Calu3 (cell line): ENCODE results near the gene ATP8A1. TPM values are rescaled to one million over a fixed set of nuclear protein-coding genes. Genes with fewer than 3 reads are reported as not detected.
"Not testable (repeated sequence)": the region's sequence is repeated elsewhere in the genome, so short reads cannot be mapped to it uniquely, and the experiment has no call there.

Experiments used
- Bru-seq: library from RNA; stranded (reverse); fragments of 400-500 nt; gene quantifications from one replicate; lab custom pipeline; 2021; lab: Mats Ljungman, UMichigan
- BruChase-seq, 2 experiments: library from RNA; stranded (reverse); fragments of 400-500 nt; gene quantifications; one replicate each; lab custom pipeline; 2021; lab: Mats Ljungman, UMichigan
- BruUV-seq: library from RNA; stranded (reverse); fragments of 400-500 nt; replicated peaks from 2 replicates; lab custom pipeline; 2021; lab: Mats Ljungman, UMichigan
- CTCF ChIA-PET: fragments of 300-600 bp; sonication (Branson Sonifier 250); formaldehyde crosslinking; loops from one replicate; lab custom pipeline; 2022; ENCODE audit warnings: antibody characterized with exemption; lab: Charles Lee
- DNase-seq: peaks from one replicate; pipeline ENCODE4 v3.0.0; 2022
- H3K27ac Mint-ChIP-seq: one replicate; pipeline ENCODE4 v1.8.0; 2022; ENCODE audit warnings: mixed read lengths; ENCODE audit not compliant: unreplicated experiment
- H3K27me3 Mint-ChIP-seq: one replicate; pipeline ENCODE4 v1.8.0; 2022; ENCODE audit warnings: mixed read lengths; ENCODE audit not compliant: unreplicated experiment
- H3K36me3 Mint-ChIP-seq: one replicate; pipeline ENCODE4 v1.8.0; 2022; ENCODE audit warnings: mild to moderate bottlenecking, moderate library complexity, mixed read lengths; ENCODE audit not compliant: insufficient read depth, unreplicated experiment
- H3K4me1 Mint-ChIP-seq: one replicate; pipeline ENCODE4 v1.8.0; 2022; ENCODE audit warnings: mild to moderate bottlenecking, low read depth, mixed read lengths; ENCODE audit not compliant: unreplicated experiment
- H3K4me3 Mint-ChIP-seq: one replicate; pipeline ENCODE4 v1.8.0; 2022; ENCODE audit warnings: mild to moderate bottlenecking, low read depth, moderate library complexity, mixed read lengths; ENCODE audit not compliant: unreplicated experiment
- H3K9me3 Mint-ChIP-seq: one replicate; pipeline ENCODE4 v1.8.0; 2022; ENCODE audit warnings: low read depth, mixed read lengths; ENCODE audit not compliant: unreplicated experiment
- CTCF ChIP-seq: fragments of 200-600 bp; IDR thresholded peaks from one replicate; pipeline ENCODE4 v1.8.0; 2022; ENCODE audit warnings: antibody characterized with exemption; ENCODE audit not compliant: unreplicated experiment
- intact Hi-C: fragments of 100-400 bp; cut with micrococcal nuclease; formaldehyde crosslinking; loops from one replicate; pipeline ENCODE4 v1.10.0; 2022; ENCODE audit not compliant: unreplicated experiment
- long read RNA-seq: library from polyadenylated mRNA; stranded (forward); transcript quantifications from one replicate; pipeline ENCODE4 v2.0.0, GENCODE V29; 2022
- total RNA-seq: library from RNA; stranded (reverse); gene quantifications from 2 replicates; pipeline ENCODE4 v1.2.3, GENCODE V29; 2022

ATP8A1 gene
- total RNA-seq: 0.73 and 0.76 TPM in 2 replicates
- Bru-seq, nascent RNA: percentile 27 among the genes with signal in this experiment
- BruChase-seq, experiment 1, labeled RNA remaining after a 6-hour chase: percentile 14 among the genes with signal in this experiment
- percentile 17 among the genes with signal in this experiment for BruChase-seq, experiment 2, labeled RNA remaining after a 2-hour chase
- long read RNA-seq: 0 reads

- peaks cover 28% of the 10 kb centered on the region for H3K27me3 Mint-ChIP-seq
- H3K4me3 Mint-ChIP-seq: peak within 1 kb of the TSS; percentile 72
- peak within 1 kb of the TSS; percentile 77 for H3K27ac Mint-ChIP-seq
- peaks cover 23% of the 10 kb centered on the region for H3K36me3 Mint-ChIP-seq
- TF ChIP-seq CTCF: no peak
- peaks cover 18% of the 10 kb centered on the region for H3K4me1 Mint-ChIP-seq
- no TSS peak for BruUV-seq
- peaks cover 10% of the 10 kb centered on the region for H3K9me3 Mint-ChIP-seq
- intact Hi-C loops: no loop called here
- peak; percentile 83 for DNase-seq
- CTCF ChIA-PET: interaction anchor here (0.6 to 0.9 kb wide), 2 partner anchors 11 to 89 kb away, joined by 3 to 5 read pairs; no protein-coding TSS in a partner anchor
Observed at GRCh38 chr4:42656944-42657792, at the start of gene ATP8A1. ATP8A1 (minus strand) TSS chr4:42657105; CDS start chr4:42656873, 232 bp downstream.

DNA sequence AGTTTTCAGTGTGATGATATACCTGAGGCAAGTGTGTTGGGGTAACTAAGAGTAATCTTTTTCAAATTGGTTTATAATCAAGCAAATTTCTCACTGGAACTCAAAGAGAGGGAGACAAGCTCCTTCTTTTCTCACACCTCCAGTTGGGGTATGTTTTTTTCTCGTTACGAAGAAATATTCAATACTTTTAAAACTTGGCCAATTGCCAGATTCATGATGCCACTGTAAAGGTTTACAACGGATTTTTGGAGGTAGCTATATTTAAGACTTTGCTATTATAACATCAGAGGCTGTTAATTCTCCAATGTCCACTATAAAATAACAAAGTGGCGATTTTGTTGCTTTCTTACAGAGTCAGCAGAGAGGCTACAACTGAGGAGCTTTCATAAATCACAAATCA lies 49.2 kb upstream of the ATP8A1 start:
- no peaks in the 10 kb centered on the region for H3K9me3 Mint-ChIP-seq
- H3K4me3 Mint-ChIP-seq: no peak overlapping the region
- BruUV-seq: no TSS peak
- CTCF ChIA-PET: no interaction called here
- no peak overlapping the region for H3K27ac Mint-ChIP-seq
- no peaks in the 10 kb centered on the region for H3K27me3 Mint-ChIP-seq
- DNase-seq: no peak
- no peaks in the 10 kb centered on the region for H3K36me3 Mint-ChIP-seq
- intact Hi-C loops: no loop called here
- TF ChIP-seq CTCF: no peak
- H3K4me1 Mint-ChIP-seq: no peaks in the 10 kb centered on the region

DNA sequence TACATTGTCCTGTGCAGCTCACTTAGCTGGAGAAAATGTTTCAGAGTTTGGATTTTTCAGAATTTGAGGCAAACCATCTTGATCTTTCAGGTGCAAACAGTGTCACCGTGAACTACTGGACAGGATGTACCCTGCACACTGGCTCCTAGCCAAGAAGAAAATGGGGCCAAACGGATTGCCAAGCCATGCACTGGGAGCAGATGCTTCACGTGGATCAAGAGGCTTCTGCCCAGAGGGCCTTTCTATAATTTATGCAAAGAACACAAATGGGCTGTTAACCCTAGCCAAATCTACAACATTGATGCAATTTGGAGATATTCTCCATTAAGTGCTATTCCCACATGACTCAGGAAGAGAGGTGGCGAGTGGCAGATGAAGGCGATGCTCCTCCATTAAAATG lies 46.9 kb upstream of the ATP8A1 start:
- Mint-ChIP-seq H3K27me3 (no peaks in the 10 kb centered on the region), H3K36me3 (no peaks in the 10 kb centered on the region), H3K9me3 (no peaks in the 10 kb centered on the region), H3K27ac (no peak overlapping the region), H3K4me3 (no peak overlapping the region), H3K4me1 (no peaks in the 10 kb centered on the region)
- DNase-seq: no peak
- CTCF ChIA-PET: no interaction called here
- no TSS peak for BruUV-seq
- intact Hi-C loops: no loop called here
- no peak for TF ChIP-seq CTCF

DNA sequence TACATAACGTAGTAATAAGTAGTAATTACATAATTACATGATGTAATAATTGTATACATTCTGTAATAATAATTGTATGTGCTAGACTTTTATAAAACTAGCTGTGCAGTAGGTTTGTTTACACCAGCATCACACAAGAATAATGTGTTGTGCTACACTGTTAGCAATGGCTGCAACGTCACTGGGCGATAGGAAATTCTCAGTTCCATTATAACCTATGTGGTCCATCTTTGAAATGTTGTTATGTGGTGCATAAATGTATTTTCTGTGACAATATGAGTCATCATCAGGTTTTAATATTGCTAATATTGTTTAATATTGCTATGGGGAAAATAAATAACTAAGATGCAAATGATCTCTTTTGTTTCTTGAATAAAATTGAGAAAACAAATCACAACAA lies 46.0 kb upstream of the ATP8A1 start:
- intact Hi-C loops: no loop called here
- no TSS peak for BruUV-seq
- Mint-ChIP-seq H3K27me3 (no peaks in the 10 kb centered on the region), H3K4me3 (no peak overlapping the region), H3K36me3 (no peaks in the 10 kb centered on the region), H3K4me1 (no peaks in the 10 kb centered on the region), H3K9me3 (no peaks in the 10 kb centered on the region), H3K27ac (no peak overlapping the region)
- DNase-seq: no peak
- CTCF ChIA-PET: no interaction called here
- no peak for TF ChIP-seq CTCF

GRCh38 chr4:42701780-42702179 lies 44.9 kb upstream of the ATP8A1 start:
- DNase-seq, H3K4me3 Mint-ChIP-seq, H3K27me3 Mint-ChIP-seq, BruUV-seq, intact Hi-C loops, H3K4me1 Mint-ChIP-seq, H3K27ac Mint-ChIP-seq, H3K36me3 Mint-ChIP-seq, H3K9me3 Mint-ChIP-seq, CTCF ChIA-PET: not testable (repeated sequence)
